ENCODE results near the gene HAUS3. TPM values are rescaled to one million over a fixed set of nuclear protein-coding genes. Genes with fewer than 3 reads are reported as not detected.

HAUS3 gene
- total RNA-seq, 1 donor from 2014 or later = 24.4 TPM

- peaks cover 5% of the 10 kb centered on the region for H3K27me3 Mint-ChIP-seq (ENCODE audit: insufficient read depth, low read depth)
- H3K4me1 Mint-ChIP-seq = peaks cover 15% of the 10 kb centered on the region
- H3K27ac ChIP-seq = no peak overlapping the region
- DNase-seq (ENCODE audit: low spot score) = no peak
- peaks cover 57% of the 10 kb centered on the region for H4K20me1 ChIP-seq (ENCODE audit: low read depth)
- H3K79me2 ChIP-seq (ENCODE audit: low read depth) = peaks cover 21% of the 10 kb centered on the region
- no peaks in the 10 kb centered on the region for H3K9me3 Mint-ChIP-seq
- H3K4me3 ChIP-seq = peak overlapping the region; percentile 93
- peak overlapping the region; percentile 59 for H3K9ac ChIP-seq
- H3K36me3 ChIP-seq = no peaks in the 10 kb centered on the region
- TF ChIP-seq EZH2phosphoT487 (IDR thresholded peaks at IDR 0.05) (no peak), EZH2 (IDR thresholded peaks at IDR 0.05) (no peak)
- TF ChIP-seq, protein P1, sequence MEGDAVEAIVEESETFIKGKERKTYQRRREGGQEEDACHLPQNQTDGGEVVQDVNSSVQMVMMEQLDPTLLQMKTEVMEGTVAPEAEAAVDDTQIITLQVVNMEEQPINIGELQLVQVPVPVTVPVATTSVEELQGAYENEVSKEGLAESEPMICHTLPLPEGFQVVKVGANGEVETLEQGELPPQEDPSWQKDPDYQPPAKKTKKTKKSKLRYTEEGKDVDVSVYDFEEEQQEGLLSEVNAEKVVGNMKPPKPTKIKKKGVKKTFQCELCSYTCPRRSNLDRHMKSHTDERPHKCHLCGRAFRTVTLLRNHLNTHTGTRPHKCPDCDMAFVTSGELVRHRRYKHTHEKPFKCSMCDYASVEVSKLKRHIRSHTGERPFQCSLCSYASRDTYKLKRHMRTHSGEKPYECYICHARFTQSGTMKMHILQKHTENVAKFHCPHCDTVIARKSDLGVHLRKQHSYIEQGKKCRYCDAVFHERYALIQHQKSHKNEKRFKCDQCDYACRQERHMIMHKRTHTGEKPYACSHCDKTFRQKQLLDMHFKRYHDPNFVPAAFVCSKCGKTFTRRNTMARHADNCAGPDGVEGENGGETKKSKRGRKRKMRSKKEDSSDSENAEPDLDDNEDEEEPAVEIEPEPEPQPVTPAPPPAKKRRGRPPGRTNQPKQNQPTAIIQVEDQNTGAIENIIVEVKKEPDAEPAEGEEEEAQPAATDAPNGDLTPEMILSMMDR (IDR thresholded peaks at IDR 0.05) = no peak
- H3K4me2 ChIP-seq = peak overlapping the region; percentile 97
- H3K4me1 ChIP-seq = peaks cover 26% of the 10 kb centered on the region
- peaks cover 20% of the 10 kb centered on the region for H3F3A ChIP-seq (ENCODE audit: low read depth)
- no peaks in the 10 kb centered on the region for H3K27me3 ChIP-seq
- no peaks in the 10 kb centered on the region for H3K36me3 Mint-ChIP-seq
- peak overlapping the region; percentile 82 for H3K4me3 Mint-ChIP-seq
- no peak overlapping the region for H2AFZ ChIP-seq (replicated peaks)
- H3K27ac Mint-ChIP-seq = no peak overlapping the region
- H3K9me3 ChIP-seq (ENCODE audit: low read depth) = no peaks in the 10 kb centered on the region
Observed at GRCh38 chr4:2260344-2261109, 18.6 kb upstream of the HAUS3 start.

- Histone ChIP-seq H3F3A (ENCODE audit: low read depth) (peaks cover 20% of the 10 kb centered on the region), H3K4me2 (peak overlapping the region; percentile 97), H3K79me2 (ENCODE audit: low read depth) (peaks cover 21% of the 10 kb centered on the region), H3K4me3 (no peak overlapping the region), H3K27ac (no peak overlapping the region), H3K4me1 (peaks cover 26% of the 10 kb centered on the region), H3K9me3 (ENCODE audit: low read depth) (no peaks in the 10 kb centered on the region), H3K9ac (peak overlapping the region; percentile 32), H2AFZ (replicated peaks) (no peak overlapping the region), H4K20me1 (ENCODE audit: low read depth) (peaks cover 65% of the 10 kb centered on the region), H3K27me3 (no peaks in the 10 kb centered on the region), H3K36me3 (no peaks in the 10 kb centered on the region)
- peak overlapping the region; percentile 82 for H3K4me3 Mint-ChIP-seq
- no peak overlapping the region for H3K27ac Mint-ChIP-seq
- H3K9me3 Mint-ChIP-seq = no peaks in the 10 kb centered on the region
- H3K4me1 Mint-ChIP-seq = peaks cover 15% of the 10 kb centered on the region
- DNase-seq (ENCODE audit: low spot score) = no peak
- TF ChIP-seq EZH2 (IDR thresholded peaks at IDR 0.05) (no peak), EZH2phosphoT487 (IDR thresholded peaks at IDR 0.05) (no peak)
- TF ChIP-seq, protein P1 (IDR thresholded peaks at IDR 0.05) = no peak
- peaks cover 5% of the 10 kb centered on the region for H3K27me3 Mint-ChIP-seq (ENCODE audit: insufficient read depth, low read depth)
- H3K36me3 Mint-ChIP-seq = peaks cover 3% of the 10 kb centered on the region
Observed at GRCh38 chr4:2259541-2260343, 17.8 kb upstream of the HAUS3 start.

DNA sequence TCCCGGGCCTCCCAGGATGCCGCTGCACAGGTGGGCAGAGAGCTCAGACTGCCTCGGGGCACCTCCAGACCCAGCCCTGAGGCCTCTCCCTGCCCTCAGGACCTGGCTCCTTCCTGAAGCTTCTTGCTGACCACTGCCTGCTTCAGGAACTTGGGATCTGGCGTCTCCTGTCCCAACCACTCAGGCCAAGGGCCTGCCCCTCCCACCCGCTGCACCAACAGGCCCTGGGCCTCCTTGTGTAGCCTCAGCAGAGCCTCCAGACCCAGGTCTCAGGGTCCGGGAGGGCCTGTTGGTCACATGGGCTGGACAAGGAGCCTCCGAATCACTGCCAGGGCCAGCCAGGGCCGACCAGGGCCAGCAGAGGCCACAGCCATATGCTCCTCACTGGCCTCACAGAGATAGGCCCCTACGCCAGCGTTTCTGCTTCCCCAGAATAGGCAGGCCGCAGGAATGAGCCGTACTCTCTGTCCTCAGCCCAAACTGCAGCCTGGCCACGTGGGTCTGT is 17.2 kb upstream of the HAUS3 start:
- Histone ChIP-seq H3K36me3 (no peaks in the 10 kb centered on the region), H3K4me2 (no peak overlapping the region), H3K79me2 (ENCODE audit: low read depth) (peaks cover 21% of the 10 kb centered on the region), H2AFZ (replicated peaks) (no peak overlapping the region), H3K9ac (no peak overlapping the region), H3K27ac (no peak overlapping the region), H3K4me1 (peaks cover 22% of the 10 kb centered on the region), H4K20me1 (ENCODE audit: low read depth) (peaks cover 69% of the 10 kb centered on the region), H3K4me3 (no peak overlapping the region), H3K27me3 (no peaks in the 10 kb centered on the region), H3F3A (ENCODE audit: low read depth) (peaks cover 17% of the 10 kb centered on the region), H3K9me3 (ENCODE audit: low read depth) (no peaks in the 10 kb centered on the region)
- Mint-ChIP-seq H3K4me3 (no peak overlapping the region), H3K36me3 (peaks cover 9% of the 10 kb centered on the region), H3K27me3 (ENCODE audit: insufficient read depth, low read depth) (peaks cover 5% of the 10 kb centered on the region), H3K4me1 (peaks cover 12% of the 10 kb centered on the region), H3K9me3 (no peaks in the 10 kb centered on the region), H3K27ac (no peak overlapping the region)
- TF ChIP-seq, protein P1 (IDR thresholded peaks at IDR 0.05) = no peak
- no peak for DNase-seq (ENCODE audit: low spot score)

Measured in neural progenitor cell (in vitro differentiated cells).